Activated CD4-positive, alpha-beta T cell treated with anti-CD3 and anti-CD28 coated beads, Interleukin-2, Interleukin-4, amounts not matched to agents 100 ng/mL and 50 ng/mL, durations not matched to agents 16 hours and 8 hours (primary cell): ENCODE results near the gene GPR37L1.
A peak's percentile ranks its signal among the peaks of the same experiment; 100 is the strongest.
"Not testable (repeated sequence)": the region's sequence is repeated elsewhere in the genome, so short reads cannot be mapped to it uniquely, and the experiment has no call there.

Experiments used
- DNase-seq: peaks from one replicate; pipeline ENCODE4 v3.0.0-alpha.2; 2020; ENCODE audit warnings: low spot score

GPR37L1 gene

GRCh38 chr1:202134645-202135172, 12.0 kb downstream of the GPR37L1 start:
- DNase-seq, result no peak

- peak; percentile 63 for DNase-seq
These were observed 12.6 kb downstream of the GPR37L1 start for GRCh38 chr1:202135221-202135721.

- DNase-seq, result no peak
These were observed 18.1 kb downstream of the GPR37L1 start for GRCh38 chr1:202140833-202141232.

GRCh38 chr1:202141468-202141867, 18.8 kb downstream of the GPR37L1 start:
- DNase-seq, result not testable (repeated sequence)

GRCh38 chr1:202143011-202143767, 20.5 kb downstream of the GPR37L1 start:
- DNase-seq, result no peak

- DNase-seq, result no peak
These were observed 21.2 kb downstream of the GPR37L1 start for GRCh38 chr1:202143768-202144401.

GRCh38 chr1:202144402-202145067, 21.8 kb downstream of the GPR37L1 start, which contains the start of gene ARL8A:
Gene ARL8A (minus strand): TSS chr1:202144737. CDS start chr1:202144572, 165 bp downstream.
- DNase-seq, result peak; percentile 55

- peak; percentile 69 for DNase-seq
These were observed 22.5 kb downstream of the GPR37L1 start for GRCh38 chr1:202145068-202145743.

GRCh38 chr1:202145744-202146140, 23.0 kb downstream of the GPR37L1 start:
- not testable (repeated sequence) for DNase-seq

GRCh38 chr1:202146279-202146678, 23.6 kb downstream of the GPR37L1 start:
- DNase-seq, result no peak

- DNase-seq, result no peak
These were observed 24.3 kb downstream of the GPR37L1 start for GRCh38 chr1:202146993-202147392.

GRCh38 chr1:202148391-202148790, 25.7 kb downstream of the GPR37L1 start:
- DNase-seq, result no peak

- DNase-seq, result no peak
These were observed 26.8 kb downstream of the GPR37L1 start for GRCh38 chr1:202149566-202149965.

GRCh38 chr1:202150187-202150586, 27.5 kb downstream of the GPR37L1 start:
- no peak for DNase-seq

GRCh38 chr1:202150602-202151001, 27.9 kb downstream of the GPR37L1 start:
- no peak for DNase-seq

- no peak for DNase-seq
These were observed 28.3 kb downstream of the GPR37L1 start for GRCh38 chr1:202151045-202151444.

GRCh38 chr1:202152399-202152798, 29.7 kb downstream of the GPR37L1 start:
- DNase-seq, result no peak

GRCh38 chr1:202153284-202153683, 30.6 kb downstream of the GPR37L1 start:
- DNase-seq, result no peak

GRCh38 chr1:202154148-202154765, 31.5 kb downstream of the GPR37L1 start:
- no peak for DNase-seq

- peak; percentile 57 for DNase-seq
These were observed 32.2 kb downstream of the GPR37L1 start for GRCh38 chr1:202154766-202155477.
